GM23338 (cell line): Measurements from ENCODE around the gene RYR1. TPM values are rescaled to one million over a fixed set of nuclear protein-coding genes. Genes with fewer than 3 reads are reported as not detected.
A peak's percentile ranks its signal among the peaks of the same experiment; 100 is the strongest.

Experiments used
- ATAC-seq: fragments of 200-7000 bp; cut with Tn5 transposase; 3 replicates; pipeline ENCODE4 v1.9.1; 2020
- DNase-seq: peaks from one replicate; pipeline ENCODE4 v3.0.0-alpha.2; 2015; ENCODE audit warnings: low spot score
- H2AFZ ChIP-seq: fragments of 200-600 bp; sonication (generic); 2 replicates; pipeline ENCODE4 v1.8.0; 2016; ENCODE audit warnings: antibody characterized with exemption, mild to moderate bottlenecking, moderate library complexity
- H3F3A ChIP-seq: fragments of 200-600 bp; sonication (generic); replicated peaks from 2 replicates; pipeline ENCODE4 v1.8.0; 2017; ENCODE audit warnings: antibody characterized with exemption, mixed run types, low read depth
- H3K27ac ChIP-seq: fragments of 200-600 bp; sonication (generic); 2 replicates; pipeline ENCODE4 v1.6.1; 2016; ENCODE audit warnings: low read depth
- H3K27me3 ChIP-seq: fragments of 200-600 bp; sonication (generic); 2 replicates; pipeline ENCODE4 v1.8.0; 2016; ENCODE audit warnings: mild to moderate bottlenecking, mixed run types, moderate library complexity; ENCODE audit not compliant: insufficient read depth
- H3K36me3 ChIP-seq: fragments of 200-600 bp; sonication (generic); 2 replicates; pipeline ENCODE4 v1.8.0; 2016; ENCODE audit warnings: mild to moderate bottlenecking; ENCODE audit not compliant: insufficient read depth
- H3K4me1 ChIP-seq: fragments of 200-600 bp; sonication (generic); 2 replicates; pipeline ENCODE4 v1.8.0; 2016; ENCODE audit warnings: mild to moderate bottlenecking, moderate library complexity; ENCODE audit not compliant: insufficient read depth
- H3K4me2 ChIP-seq: fragments of 200-600 bp; sonication (generic); 2 replicates; pipeline ENCODE4 v1.7.1; 2017; ENCODE audit warnings: mixed run types
- H3K4me3 ChIP-seq: fragments of 200-600 bp; sonication (generic); 2 replicates; pipeline ENCODE4 v1.6.1; 2016; ENCODE audit warnings: mixed run types
- H3K79me2 ChIP-seq: fragments of 200-600 bp; sonication (generic); replicated peaks from 2 replicates; pipeline ENCODE4 v1.8.0; 2017; ENCODE audit warnings: mild to moderate bottlenecking; ENCODE audit not compliant: insufficient read depth
- H3K9me2 ChIP-seq: fragments of 200-600 bp; sonication (generic); 2 replicates; pipeline ENCODE4 v1.8.0; 2017; ENCODE audit not compliant: insufficient read depth
- H4K20me1 ChIP-seq: fragments of 200-600 bp; sonication (generic); replicated peaks from 2 replicates; pipeline ENCODE4 v1.8.0; 2017; ENCODE audit warnings: mild to moderate bottlenecking; ENCODE audit not compliant: insufficient read depth
- H3K27ac Mint-ChIP-seq: 2 replicates; pipeline ENCODE4 v1.8.0; 2020; ENCODE audit warnings: inconsistent platforms, mild to moderate bottlenecking, moderate library complexity, mixed read lengths
- H3K27me3 Mint-ChIP-seq: 3 replicates; pipeline ENCODE4 v1.8.0; 2022; ENCODE audit warnings: low read depth, mild to moderate bottlenecking, moderate library complexity, mixed read lengths, inconsistent platforms; ENCODE audit not compliant: insufficient read depth, poor library complexity
- H3K36me3 Mint-ChIP-seq: 3 replicates; pipeline ENCODE4 v1.8.0; 2021; ENCODE audit warnings: low read depth, mild to moderate bottlenecking, inconsistent platforms, moderate library complexity, mixed read lengths
- H3K4me1 Mint-ChIP-seq: 3 replicates; pipeline ENCODE4 v1.8.0; 2020; ENCODE audit warnings: mild to moderate bottlenecking, inconsistent platforms, mixed read lengths
- H3K4me3 Mint-ChIP-seq: 3 replicates; pipeline ENCODE4 v1.8.0; 2021; ENCODE audit warnings: moderate library complexity, mild to moderate bottlenecking, inconsistent platforms, mixed read lengths
- H3K9me3 Mint-ChIP-seq: 3 replicates; pipeline ENCODE4 v1.8.0; 2020; ENCODE audit warnings: moderate library complexity, mild to moderate bottlenecking, inconsistent platforms, mixed read lengths
- EZH2phosphoT487 ChIP-seq: fragments of 200-600 bp; sonication (generic); IDR thresholded peaks from one replicate; pipeline ENCODE4 v1.8.1; 2018; ENCODE audit warnings: antibody characterized with exemption; ENCODE audit not compliant: unreplicated experiment
- JUNB ChIP-seq: IDR thresholded peaks from one replicate; pipeline ENCODE4 v1.6.1; 2016; ENCODE audit warnings: antibody characterized with exemption; ENCODE audit not compliant: unreplicated experiment
- NANOG ChIP-seq: IDR thresholded peaks from 2 replicates; pipeline ENCODE4 v1.6.1; 2016; ENCODE audit warnings: antibody characterized with exemption, borderline replicate concordance
- POLR2AphosphoS5 ChIP-seq: IDR thresholded peaks from 2 replicates; pipeline ENCODE4 v1.6.1; 2016; ENCODE audit warnings: antibody characterized with exemption, low read depth
- polyA plus RNA-seq: library from polyadenylated mRNA; unstranded; fragments of >200 nt; fragmentation: Nextera tagmentation; extraction: Ambion mirVana; gene quantifications from 2 replicates; pipeline ENCODE4 v1.2.1, GENCODE V29; 2016
- total RNA-seq: library from RNA; depleted of rRNA; stranded (reverse); fragments of >200 nt; shearing (Covaris generic); gene quantifications from 2 replicates; pipeline ENCODE4 v1.2.3, GENCODE V29; 2014
- TF ChIP-seq, protein P1 (sequence below), 2 experiments: fragments of 200-600 bp in 1 of 2; sonication (generic) in 1 of 2; conservative IDR thresholded peaks; 2 replicates each; pipeline versions ENCODE4 v1.5.1 to v1.6.1; 2016 to 2017; ENCODE audit warnings: antibody characterized with exemption in 2 of 2, low read depth in 2 of 2, mild to moderate bottlenecking in 2 of 2, moderate library complexity in 1 of 2
- TF ChIP-seq, protein P2 (sequence below): IDR thresholded peaks from 2 replicates; pipeline ENCODE4 v1.6.1; 2016; ENCODE audit warnings: antibody characterized with exemption
- TF ChIP-seq, protein P3 (sequence below): IDR thresholded peaks from one replicate; pipeline ENCODE4 v1.6.1; 2018; ENCODE audit warnings: antibody characterized with exemption; ENCODE audit not compliant: unreplicated experiment

RYR1 gene
- total and polyA plus RNA-seq, 2 experiments from 2014 or later, result 4.0 to 26.7 TPM

DNA sequence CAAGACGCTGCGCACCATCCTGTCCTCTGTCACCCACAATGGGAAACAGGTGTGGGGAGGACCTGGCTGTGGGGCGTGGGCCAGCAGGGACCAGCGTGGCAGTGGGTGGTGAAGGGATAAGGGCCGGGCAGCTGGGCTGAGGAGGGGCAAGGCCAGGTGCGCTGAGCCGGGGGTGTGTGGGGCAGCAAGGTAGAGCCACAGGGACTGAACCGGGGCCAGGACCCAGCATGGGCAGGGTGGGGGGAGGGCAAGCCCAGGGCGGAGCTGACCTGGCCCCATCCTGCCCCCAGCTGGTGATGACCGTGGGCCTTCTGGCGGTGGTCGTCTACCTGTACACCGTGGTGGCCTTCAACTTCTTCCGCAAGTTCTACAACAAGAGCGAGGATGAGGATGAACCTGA is 146.6 kb downstream of the RYR1 start:
- no peaks in the 10 kb centered on the region for H3K4me1 Mint-ChIP-seq
- H3K27ac Mint-ChIP-seq, result no peak overlapping the region
- no peaks in the 10 kb centered on the region for H3F3A ChIP-seq
- no peaks in the 10 kb centered on the region for H4K20me1 ChIP-seq
- H3K36me3 ChIP-seq, result peaks cover 5% of the 10 kb centered on the region; the same call in 1 of the 2 replicates
- no peak overlapping the region for H3K4me2 ChIP-seq
- no peak overlapping the region for H3K4me3 ChIP-seq
- H3K27ac ChIP-seq, result no peak overlapping the region
- no peaks in the 10 kb centered on the region for H3K9me3 Mint-ChIP-seq
- H3K27me3 Mint-ChIP-seq, result peaks cover 13% of the 10 kb centered on the region
- ATAC-seq (no peak), DNase-seq (no peak)
- peaks cover 20% of the 10 kb centered on the region for H3K36me3 Mint-ChIP-seq
- H3K4me3 Mint-ChIP-seq, result no peak overlapping the region
- H3K4me1 ChIP-seq, result no peaks in the 10 kb centered on the region
- H3K9me2 ChIP-seq, result no peaks in the 10 kb centered on the region
- TF ChIP-seq EZH2phosphoT487, result no peak
- TF ChIP-seq, protein P1, sequence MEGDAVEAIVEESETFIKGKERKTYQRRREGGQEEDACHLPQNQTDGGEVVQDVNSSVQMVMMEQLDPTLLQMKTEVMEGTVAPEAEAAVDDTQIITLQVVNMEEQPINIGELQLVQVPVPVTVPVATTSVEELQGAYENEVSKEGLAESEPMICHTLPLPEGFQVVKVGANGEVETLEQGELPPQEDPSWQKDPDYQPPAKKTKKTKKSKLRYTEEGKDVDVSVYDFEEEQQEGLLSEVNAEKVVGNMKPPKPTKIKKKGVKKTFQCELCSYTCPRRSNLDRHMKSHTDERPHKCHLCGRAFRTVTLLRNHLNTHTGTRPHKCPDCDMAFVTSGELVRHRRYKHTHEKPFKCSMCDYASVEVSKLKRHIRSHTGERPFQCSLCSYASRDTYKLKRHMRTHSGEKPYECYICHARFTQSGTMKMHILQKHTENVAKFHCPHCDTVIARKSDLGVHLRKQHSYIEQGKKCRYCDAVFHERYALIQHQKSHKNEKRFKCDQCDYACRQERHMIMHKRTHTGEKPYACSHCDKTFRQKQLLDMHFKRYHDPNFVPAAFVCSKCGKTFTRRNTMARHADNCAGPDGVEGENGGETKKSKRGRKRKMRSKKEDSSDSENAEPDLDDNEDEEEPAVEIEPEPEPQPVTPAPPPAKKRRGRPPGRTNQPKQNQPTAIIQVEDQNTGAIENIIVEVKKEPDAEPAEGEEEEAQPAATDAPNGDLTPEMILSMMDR (conservative IDR thresholded peaks at IDR 0.05; ENCODE audit: low read depth in 2 of 2), result peak in 1 of 2 experiments; percentile 23; a peak in 1 of 4 replicates
- no peaks in the 10 kb centered on the region for H3K27me3 ChIP-seq
- no peaks in the 10 kb centered on the region for H3K79me2 ChIP-seq
- H2AFZ ChIP-seq, result no peak overlapping the region

DNA sequence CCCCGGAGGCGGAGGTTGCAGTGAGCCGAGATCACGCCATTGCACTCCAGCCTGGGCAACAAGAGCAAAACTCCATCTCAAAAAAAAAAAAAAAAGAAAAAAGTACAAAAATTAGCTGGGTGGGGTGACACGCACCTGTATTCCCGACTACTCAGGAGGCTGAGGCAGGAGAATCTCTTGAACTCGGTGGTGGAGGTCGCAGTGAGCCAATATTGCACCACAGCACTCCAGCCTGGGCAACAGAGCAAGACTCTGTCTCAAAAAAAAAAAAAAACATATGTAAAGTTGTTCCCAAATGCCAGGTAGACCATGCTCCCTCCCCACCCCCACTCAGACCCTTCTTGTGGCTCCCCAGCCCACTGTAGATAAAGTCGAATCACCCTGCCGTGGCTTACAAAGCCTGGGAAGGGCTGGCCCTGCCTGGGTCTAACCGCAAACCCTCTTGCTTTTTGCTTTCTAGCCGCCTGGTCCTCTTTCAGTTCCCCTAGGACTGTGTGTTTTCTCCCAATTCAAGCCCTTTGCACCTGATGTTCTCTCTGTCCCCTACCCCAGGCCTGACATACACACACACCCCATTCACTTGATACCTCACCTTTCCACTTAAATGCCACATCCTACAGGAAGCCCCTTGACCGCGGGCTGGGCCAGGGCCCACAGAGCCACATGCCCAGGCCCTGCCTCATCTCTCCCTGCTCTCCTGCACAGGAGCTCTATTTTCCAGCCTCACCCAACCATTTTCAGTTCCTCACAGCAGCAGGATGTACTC is 149.9 kb downstream of the RYR1 start:
- Histone ChIP-seq H4K20me1 (no peaks in the 10 kb centered on the region), H3K27ac (no peak overlapping the region), H3K4me1 (no peaks in the 10 kb centered on the region), H3K36me3 (peaks cover 5% of the 10 kb centered on the region; the same call in 1 of the 2 replicates), H2AFZ (no peak overlapping the region), H3K79me2 (no peaks in the 10 kb centered on the region), H3F3A (no peaks in the 10 kb centered on the region), H3K4me2 (no peak overlapping the region), H3K27me3 (no peaks in the 10 kb centered on the region), H3K9me2 (no peaks in the 10 kb centered on the region), H3K4me3 (no peak overlapping the region)
- H3K4me3 Mint-ChIP-seq, result no peak overlapping the region
- DNase-seq, result no peak
- no peaks in the 10 kb centered on the region for H3K4me1 Mint-ChIP-seq
- H3K9me3 Mint-ChIP-seq, result no peaks in the 10 kb centered on the region
- ATAC-seq, result no peak
- peaks cover 14% of the 10 kb centered on the region for H3K27me3 Mint-ChIP-seq
- peaks cover 32% of the 10 kb centered on the region for H3K36me3 Mint-ChIP-seq
- no peak overlapping the region for H3K27ac Mint-ChIP-seq
- TF ChIP-seq JUNB (no peak), NANOG (no peak), POLR2AphosphoS5 (no peak)
- TF ChIP-seq, protein P1 (conservative IDR thresholded peaks at IDR 0.05; ENCODE audit: low read depth in 2 of 2), result no peak
- TF ChIP-seq, protein P2, sequence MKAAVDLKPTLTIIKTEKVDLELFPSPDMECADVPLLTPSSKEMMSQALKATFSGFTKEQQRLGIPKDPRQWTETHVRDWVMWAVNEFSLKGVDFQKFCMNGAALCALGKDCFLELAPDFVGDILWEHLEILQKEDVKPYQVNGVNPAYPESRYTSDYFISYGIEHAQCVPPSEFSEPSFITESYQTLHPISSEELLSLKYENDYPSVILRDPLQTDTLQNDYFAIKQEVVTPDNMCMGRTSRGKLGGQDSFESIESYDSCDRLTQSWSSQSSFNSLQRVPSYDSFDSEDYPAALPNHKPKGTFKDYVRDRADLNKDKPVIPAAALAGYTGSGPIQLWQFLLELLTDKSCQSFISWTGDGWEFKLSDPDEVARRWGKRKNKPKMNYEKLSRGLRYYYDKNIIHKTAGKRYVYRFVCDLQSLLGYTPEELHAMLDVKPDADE, result no peak
- TF ChIP-seq, protein P3, sequence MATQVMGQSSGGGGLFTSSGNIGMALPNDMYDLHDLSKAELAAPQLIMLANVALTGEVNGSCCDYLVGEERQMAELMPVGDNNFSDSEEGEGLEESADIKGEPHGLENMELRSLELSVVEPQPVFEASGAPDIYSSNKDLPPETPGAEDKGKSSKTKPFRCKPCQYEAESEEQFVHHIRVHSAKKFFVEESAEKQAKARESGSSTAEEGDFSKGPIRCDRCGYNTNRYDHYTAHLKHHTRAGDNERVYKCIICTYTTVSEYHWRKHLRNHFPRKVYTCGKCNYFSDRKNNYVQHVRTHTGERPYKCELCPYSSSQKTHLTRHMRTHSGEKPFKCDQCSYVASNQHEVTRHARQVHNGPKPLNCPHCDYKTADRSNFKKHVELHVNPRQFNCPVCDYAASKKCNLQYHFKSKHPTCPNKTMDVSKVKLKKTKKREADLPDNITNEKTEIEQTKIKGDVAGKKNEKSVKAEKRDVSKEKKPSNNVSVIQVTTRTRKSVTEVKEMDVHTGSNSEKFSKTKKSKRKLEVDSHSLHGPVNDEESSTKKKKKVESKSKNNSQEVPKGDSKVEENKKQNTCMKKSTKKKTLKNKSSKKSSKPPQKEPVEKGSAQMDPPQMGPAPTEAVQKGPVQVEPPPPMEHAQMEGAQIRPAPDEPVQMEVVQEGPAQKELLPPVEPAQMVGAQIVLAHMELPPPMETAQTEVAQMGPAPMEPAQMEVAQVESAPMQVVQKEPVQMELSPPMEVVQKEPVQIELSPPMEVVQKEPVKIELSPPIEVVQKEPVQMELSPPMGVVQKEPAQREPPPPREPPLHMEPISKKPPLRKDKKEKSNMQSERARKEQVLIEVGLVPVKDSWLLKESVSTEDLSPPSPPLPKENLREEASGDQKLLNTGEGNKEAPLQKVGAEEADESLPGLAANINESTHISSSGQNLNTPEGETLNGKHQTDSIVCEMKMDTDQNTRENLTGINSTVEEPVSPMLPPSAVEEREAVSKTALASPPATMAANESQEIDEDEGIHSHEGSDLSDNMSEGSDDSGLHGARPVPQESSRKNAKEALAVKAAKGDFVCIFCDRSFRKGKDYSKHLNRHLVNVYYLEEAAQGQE, result no peak
